Stimulated activated naive CD8-positive, alpha-beta T cell treated with anti-CD3 and anti-CD28 coated beads, Interleukin-15, amount 100 ng/mL, for 72 hours (primary cell): ENCODE measurements around the gene SUN3.

Experiments used
- ATAC-seq: fragments of 150-1000 bp; cut with Tn5 transposase; 2 replicates; pipeline ENCODE4 v1.10.0; 2021; ENCODE audit warnings: mild to moderate bottlenecking, moderate library complexity
- DNase-seq, 2 donors: peaks; one replicate each; pipeline ENCODE4 v3.0.0; 2021 to 2022
- H3K27ac Mint-ChIP-seq, 2 donors: one replicate each; pipeline ENCODE4 v1.8.0; 2022; ENCODE audit warnings: mild to moderate bottlenecking in 2 of 2, mixed read lengths in 2 of 2, moderate library complexity in 2 of 2
- H3K27me3 Mint-ChIP-seq: one replicate; pipeline ENCODE4 v1.8.0; 2022; ENCODE audit warnings: mixed read lengths
- H3K4me1 Mint-ChIP-seq: one replicate; pipeline ENCODE4 v1.8.0; 2022; ENCODE audit warnings: mild to moderate bottlenecking, mixed read lengths
- H3K4me3 Mint-ChIP-seq, 2 donors: one replicate each; pipeline ENCODE4 v1.8.0; 2022; ENCODE audit warnings: mild to moderate bottlenecking in 2 of 2, mixed read lengths in 2 of 2, moderate library complexity in 1 of 2
- H3K9me3 Mint-ChIP-seq, 2 donors: one replicate each; pipeline ENCODE4 v1.8.0; 2022; ENCODE audit warnings: mixed read lengths in 2 of 2

Gene SUN3, protein sequence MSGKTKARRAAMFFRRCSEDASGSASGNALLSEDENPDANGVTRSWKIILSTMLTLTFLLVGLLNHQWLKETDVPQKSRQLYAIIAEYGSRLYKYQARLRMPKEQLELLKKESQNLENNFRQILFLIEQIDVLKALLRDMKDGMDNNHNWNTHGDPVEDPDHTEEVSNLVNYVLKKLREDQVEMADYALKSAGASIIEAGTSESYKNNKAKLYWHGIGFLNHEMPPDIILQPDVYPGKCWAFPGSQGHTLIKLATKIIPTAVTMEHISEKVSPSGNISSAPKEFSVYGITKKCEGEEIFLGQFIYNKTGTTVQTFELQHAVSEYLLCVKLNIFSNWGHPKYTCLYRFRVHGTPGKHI

DNA sequence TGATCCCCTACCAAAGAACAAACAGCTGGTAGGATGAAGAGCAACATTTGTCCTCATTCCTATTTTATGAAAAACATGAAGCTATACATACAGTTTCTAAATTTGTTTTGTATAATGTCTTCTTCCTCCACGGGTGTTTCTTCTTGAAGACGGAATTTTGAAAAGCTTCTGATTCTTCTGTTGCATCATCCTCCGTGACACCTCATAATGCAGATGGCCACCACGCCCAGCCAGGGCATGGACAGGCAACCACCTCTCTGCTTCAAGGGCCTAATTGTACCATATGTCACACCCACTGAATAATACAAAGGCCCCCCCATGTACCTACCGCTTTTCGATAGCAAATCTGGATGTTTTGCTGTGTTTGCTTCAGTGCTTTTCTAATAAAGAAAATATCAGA lies at the start of gene SUN3:
Gene SUN3, minus strand, starts transcription at position 170 of the 400 bp plus-strand sequence. Its CDS starts 169 bp downstream, at position 1.
- ATAC-seq (no peak), DNase-seq (no peak)
- H3K27ac Mint-ChIP-seq, result no peak within 1 kb of the TSS
- H3K9me3 Mint-ChIP-seq, result peaks cover 0 to 13% of the 10 kb centered on the region in 2 donors
- no peak within 1 kb of the TSS for H3K4me3 Mint-ChIP-seq
- no peaks in the 10 kb centered on the region for H3K4me1 Mint-ChIP-seq
- peaks cover 22% of the 10 kb centered on the region for H3K27me3 Mint-ChIP-seq

DNA sequence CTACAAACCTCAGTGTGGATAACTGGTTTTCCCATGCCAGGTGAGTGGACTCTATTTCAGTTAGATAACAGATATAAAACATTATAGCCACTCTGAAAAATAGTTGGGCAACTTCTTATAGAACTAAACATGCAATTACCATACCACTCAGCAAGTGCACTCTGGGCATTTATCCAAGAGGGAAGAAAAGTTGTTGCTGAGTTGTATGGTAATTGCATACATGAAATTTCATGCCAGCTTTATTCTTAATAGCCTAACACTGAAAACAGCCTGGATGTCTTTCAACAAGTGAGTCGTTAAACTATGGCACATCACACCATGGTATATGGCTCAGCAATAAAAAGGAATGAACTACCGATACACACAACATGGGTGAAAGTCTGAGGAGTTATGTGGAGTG lies 49.6 kb upstream of the SUN3 start:
- no peaks in the 10 kb centered on the region for H3K27me3 Mint-ChIP-seq
- no peak overlapping the region for H3K4me3 Mint-ChIP-seq
- peaks cover 12% of the 10 kb centered on the region for H3K4me1 Mint-ChIP-seq
- no peak overlapping the region for H3K27ac Mint-ChIP-seq
- no peak for DNase-seq
- no peak for ATAC-seq
- H3K9me3 Mint-ChIP-seq, result no peaks in the 10 kb centered on the region

DNA sequence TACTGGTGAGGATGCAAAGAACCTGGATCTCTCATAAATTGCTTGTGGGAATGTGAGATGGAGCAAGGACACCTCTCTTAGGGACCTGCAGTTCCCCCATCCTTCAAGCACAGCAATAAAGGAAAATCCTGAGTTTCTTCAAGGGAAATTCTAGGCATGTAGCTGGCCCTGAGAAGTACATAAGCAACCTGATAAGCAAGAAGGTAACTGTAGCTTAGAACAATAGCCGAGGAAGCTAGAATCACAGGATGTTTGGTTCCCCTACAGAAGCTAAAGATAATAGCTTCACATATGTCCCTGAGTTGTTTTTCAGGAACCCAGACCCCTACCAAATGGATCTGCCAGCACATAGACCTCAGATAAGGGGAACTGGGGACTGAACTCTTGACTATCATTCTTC lies 48.5 kb upstream of the SUN3 start:
- Mint-ChIP-seq H3K27me3 (no peaks in the 10 kb centered on the region), H3K9me3 (peaks cover 3 to 4% of the 10 kb centered on the region in 2 donors), H3K4me1 (peaks cover 2% of the 10 kb centered on the region), H3K4me3 (no peak overlapping the region), H3K27ac (no peak overlapping the region)
- ATAC-seq (no peak), DNase-seq (no peak)

DNA sequence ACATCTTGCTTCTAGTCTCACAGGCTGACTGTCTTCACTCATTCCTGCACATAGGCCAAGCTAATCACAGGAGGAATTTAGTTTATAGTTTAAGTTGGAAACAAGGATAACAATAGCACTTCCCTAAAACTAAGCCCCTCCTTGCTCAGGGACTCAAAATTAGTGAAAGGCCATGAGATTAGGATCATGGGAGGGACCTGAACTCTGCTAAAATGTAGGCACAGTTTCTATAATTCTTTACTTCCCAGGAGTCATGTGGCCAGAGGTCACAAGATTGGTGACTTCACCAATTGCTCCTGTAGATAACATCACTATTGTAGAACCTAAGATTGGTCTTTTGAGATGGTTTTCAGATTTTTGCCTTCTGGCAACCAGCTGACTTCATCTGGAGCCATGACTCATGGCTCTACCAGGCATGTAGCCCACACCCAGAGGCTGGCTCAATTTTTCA lies 45.3 kb upstream of the SUN3 start:
- Mint-ChIP-seq H3K27ac (no peak overlapping the region), H3K4me1 (no peaks in the 10 kb centered on the region), H3K4me3 (no peak overlapping the region), H3K27me3 (no peaks in the 10 kb centered on the region), H3K9me3 (peaks cover 10 to 16% of the 10 kb centered on the region in 2 donors)
- ATAC-seq (no peak), DNase-seq (no peak)

DNA sequence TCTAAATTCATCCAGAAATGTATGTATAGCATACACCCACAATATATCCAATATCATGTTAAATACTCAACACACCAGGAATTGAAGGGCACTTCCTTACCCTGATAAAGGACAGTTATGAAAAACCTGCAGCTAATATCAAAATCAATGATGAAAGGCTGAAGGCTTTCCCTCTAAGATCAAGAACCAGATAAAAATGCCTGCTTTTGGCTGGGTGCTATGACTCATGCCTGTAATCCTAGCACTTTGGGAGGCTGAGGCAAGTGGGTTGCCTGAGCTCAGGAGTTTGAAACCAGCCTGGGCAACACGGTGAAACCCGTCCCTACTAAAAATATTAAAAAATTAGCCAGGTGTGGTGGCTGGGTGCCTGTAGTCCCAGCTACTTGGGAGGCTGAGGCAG lies 38.6 kb upstream of the SUN3 start:
- H3K27ac Mint-ChIP-seq, result no peak overlapping the region
- H3K4me1 Mint-ChIP-seq, result no peaks in the 10 kb centered on the region
- H3K27me3 Mint-ChIP-seq, result no peaks in the 10 kb centered on the region
- ATAC-seq (no peak), DNase-seq (no peak)
- H3K4me3 Mint-ChIP-seq, result no peak overlapping the region
- H3K9me3 Mint-ChIP-seq, result peaks cover 7 to 24% of the 10 kb centered on the region in 2 donors

DNA sequence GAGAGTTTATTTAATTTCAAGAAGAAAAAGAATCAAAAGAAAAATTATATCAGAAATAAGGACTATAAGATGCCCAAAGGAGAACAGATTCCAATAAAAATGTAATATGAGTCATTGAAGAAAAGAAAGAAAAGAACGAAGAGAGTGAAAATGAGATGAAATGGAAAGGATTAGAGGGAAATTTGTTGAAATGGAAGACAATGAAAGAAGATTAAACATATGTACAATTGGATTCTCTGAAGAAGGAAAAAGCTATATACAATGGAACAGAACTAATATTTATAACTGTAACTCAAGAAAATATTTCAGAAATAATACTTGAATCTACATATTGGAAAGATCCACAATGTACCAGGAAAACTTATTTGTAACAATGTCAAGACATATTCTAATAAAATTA lies 35.1 kb upstream of the SUN3 start:
- peaks cover 0 to 11% of the 10 kb centered on the region in 2 donors for H3K9me3 Mint-ChIP-seq
- DNase-seq, result no peak
- H3K27me3 Mint-ChIP-seq, result peaks cover 7% of the 10 kb centered on the region
- no peak for ATAC-seq
- no peak overlapping the region for H3K4me3 Mint-ChIP-seq
- no peak overlapping the region for H3K27ac Mint-ChIP-seq
- H3K4me1 Mint-ChIP-seq, result peaks cover 4% of the 10 kb centered on the region

DNA sequence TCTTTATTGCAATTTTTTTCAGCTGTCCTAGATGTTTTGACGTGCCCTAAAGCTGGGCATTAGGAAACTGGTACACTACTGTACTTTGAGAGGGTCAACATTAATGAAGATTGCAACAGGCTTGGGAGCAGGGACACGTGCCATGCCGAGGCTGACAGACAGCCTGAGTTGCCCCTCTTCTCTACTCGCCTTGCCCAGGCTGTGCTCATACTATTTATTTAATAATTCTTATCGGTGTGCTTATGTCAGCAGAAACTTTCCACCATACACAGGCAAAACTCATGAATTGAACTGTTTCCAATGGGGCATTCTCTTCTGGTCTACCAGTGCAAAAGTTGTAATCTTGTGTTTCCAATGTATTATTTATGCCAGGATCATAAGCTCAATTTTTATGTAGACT lies 30.8 kb upstream of the SUN3 start:
- DNase-seq, result no peak
- no peak for ATAC-seq
- Mint-ChIP-seq H3K4me3 (no peak overlapping the region), H3K27me3 (peaks cover 7% of the 10 kb centered on the region), H3K9me3 (peaks cover 6 to 17% of the 10 kb centered on the region in 2 donors), H3K4me1 (peaks cover 5% of the 10 kb centered on the region), H3K27ac (no peak overlapping the region)

DNA sequence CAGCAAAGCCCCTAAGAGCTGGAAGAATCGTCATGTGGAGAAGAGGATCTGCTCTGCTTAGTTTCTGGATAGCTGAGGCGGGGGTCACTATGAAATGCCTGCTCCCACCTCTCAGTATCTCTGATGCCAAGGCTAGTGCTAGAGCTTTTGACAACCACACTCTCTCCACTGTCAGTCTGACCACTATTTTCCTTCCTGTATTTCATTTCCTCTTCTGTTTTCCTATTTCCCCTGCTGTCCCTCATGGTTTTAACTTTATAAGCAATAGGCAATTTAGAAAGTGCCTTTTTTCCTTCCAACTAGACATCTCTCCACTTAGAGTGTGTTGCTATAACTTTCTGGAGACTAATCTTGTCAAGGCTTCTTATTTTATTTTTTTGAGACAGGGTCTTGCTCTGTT lies 30.1 kb upstream of the SUN3 start:
- no peak overlapping the region for H3K27ac Mint-ChIP-seq
- DNase-seq (no peak), ATAC-seq (no peak)
- peaks cover 6 to 17% of the 10 kb centered on the region in 2 donors for H3K9me3 Mint-ChIP-seq
- H3K4me3 Mint-ChIP-seq, result no peak overlapping the region
- peaks cover 5% of the 10 kb centered on the region for H3K4me1 Mint-ChIP-seq
- peaks cover 7% of the 10 kb centered on the region for H3K27me3 Mint-ChIP-seq

DNA sequence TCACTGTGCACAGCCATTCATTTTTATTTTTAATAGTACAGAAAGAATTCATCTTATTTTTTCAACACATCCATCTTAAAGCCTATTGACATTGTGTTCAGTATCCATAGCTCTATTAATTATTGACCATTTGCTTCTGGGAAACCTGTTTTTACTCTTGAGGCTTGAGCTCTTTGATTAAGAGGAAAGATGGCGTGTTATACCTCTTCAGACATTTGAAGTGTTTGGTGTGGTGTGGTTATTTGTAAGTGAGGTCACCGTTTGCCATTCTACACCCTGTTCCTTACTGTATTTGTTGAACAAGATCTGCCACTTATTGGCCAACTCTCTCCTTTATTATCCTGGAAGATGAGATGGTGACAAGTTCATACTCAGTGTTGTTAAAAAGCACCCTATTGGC lies 24.8 kb upstream of the SUN3 start:
- H3K9me3 Mint-ChIP-seq, result peaks cover 6% of the 10 kb centered on the region in 2 donors
- no peaks in the 10 kb centered on the region for H3K27me3 Mint-ChIP-seq
- ATAC-seq (no peak), DNase-seq (no peak)
- no peak overlapping the region for H3K27ac Mint-ChIP-seq
- H3K4me1 Mint-ChIP-seq, result peaks cover 5% of the 10 kb centered on the region
- no peak overlapping the region for H3K4me3 Mint-ChIP-seq

DNA sequence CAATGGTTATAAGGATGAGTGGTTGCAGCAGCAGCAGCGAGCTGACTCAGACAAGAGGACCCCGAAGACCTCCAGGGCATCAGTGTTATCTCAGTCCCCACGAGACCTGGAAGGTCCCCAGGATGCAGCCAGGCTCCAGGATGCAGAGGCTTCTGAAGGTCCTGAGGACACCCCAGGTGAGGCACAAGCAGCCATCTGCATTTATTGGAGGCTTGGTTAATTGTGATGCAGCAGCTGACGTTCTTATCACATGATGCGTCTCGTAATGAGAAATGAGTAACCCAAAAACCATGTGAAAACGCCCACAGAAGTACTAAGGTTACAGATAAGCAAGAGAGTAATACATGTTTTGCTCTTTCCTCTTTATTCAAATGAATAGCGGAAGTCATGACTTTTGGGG lies 23.8 kb upstream of the SUN3 start:
- Mint-ChIP-seq H3K27me3 (no peaks in the 10 kb centered on the region), H3K27ac (no peak overlapping the region), H3K4me3 (no peak overlapping the region), H3K4me1 (peaks cover 5% of the 10 kb centered on the region), H3K9me3 (peaks cover 0 to 6% of the 10 kb centered on the region in 2 donors)
- no peak for DNase-seq
- ATAC-seq, result no peak

DNA sequence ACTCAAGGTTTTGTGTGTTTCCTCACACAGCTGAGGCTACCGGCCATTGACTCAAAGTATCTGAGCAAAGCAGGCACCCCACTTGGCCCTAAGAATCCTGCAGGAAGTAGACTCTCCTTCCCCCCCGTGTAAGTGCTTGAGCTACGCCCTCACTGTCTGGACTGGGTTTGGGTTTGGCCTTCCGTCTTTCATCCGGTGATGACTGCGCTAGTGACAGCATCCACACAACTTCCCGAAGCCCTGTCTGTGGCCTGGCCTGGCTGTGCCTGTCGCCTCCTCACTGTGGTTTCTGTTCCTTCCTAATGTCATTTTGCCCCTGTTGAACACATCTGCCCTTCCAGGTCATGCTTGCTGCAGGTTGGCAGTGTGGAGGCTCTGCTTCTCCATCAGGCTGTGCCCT lies 20.9 kb upstream of the SUN3 start:
- ATAC-seq (no peak), DNase-seq (no peak)
- Mint-ChIP-seq H3K9me3 (peaks cover 0 to 5% of the 10 kb centered on the region in 2 donors), H3K4me3 (no peak overlapping the region), H3K27ac (peak overlapping the region in 1 of 2 donors; percentile 27), H3K27me3 (no peaks in the 10 kb centered on the region), H3K4me1 (peaks cover 23% of the 10 kb centered on the region)

DNA sequence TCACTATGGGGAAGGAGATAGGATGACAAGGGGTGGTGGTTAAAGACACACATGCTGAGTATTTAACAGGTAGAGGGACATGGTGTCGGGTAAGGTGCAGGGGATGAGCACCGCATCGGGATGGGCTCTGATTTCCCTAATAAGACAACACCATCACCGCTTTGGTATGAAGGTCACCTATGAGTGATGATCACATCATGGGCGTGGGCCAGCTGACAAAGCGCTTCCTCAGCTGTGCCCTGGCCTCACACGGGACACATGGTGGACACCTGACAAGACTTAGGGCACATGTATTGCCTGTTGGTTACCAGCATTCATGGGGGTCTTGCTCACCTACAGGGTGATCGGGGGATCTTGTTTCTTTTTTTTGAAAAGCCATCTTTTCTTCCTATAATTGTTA lies 19.2 kb upstream of the SUN3 start:
- peaks cover 29% of the 10 kb centered on the region for H3K4me1 Mint-ChIP-seq
- H3K4me3 Mint-ChIP-seq, result no peak overlapping the region

DNA sequence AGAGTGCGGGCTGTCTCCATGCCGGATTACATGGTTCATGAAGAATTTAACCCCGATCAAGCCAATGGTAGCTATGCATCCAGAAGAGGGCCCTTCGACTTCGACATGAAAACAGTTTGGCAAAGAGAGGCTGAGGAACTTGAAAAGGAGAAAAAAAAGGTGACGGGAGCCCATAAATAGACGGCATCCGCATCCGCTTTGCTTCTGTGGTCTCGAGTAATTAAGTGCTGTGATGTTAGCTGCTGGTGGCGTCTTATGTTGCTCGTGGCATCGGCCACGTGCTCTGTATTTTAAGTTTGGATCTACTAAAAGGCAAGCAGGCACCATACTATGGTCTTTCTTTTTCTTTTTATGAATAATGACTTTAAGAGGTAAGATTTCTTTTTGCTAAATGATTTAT lies 17.6 kb upstream of the SUN3 start:
- H3K27ac Mint-ChIP-seq, result no peak overlapping the region
- peaks cover 0 to 5% of the 10 kb centered on the region in 2 donors for H3K9me3 Mint-ChIP-seq
- H3K4me3 Mint-ChIP-seq, result no peak overlapping the region
- ATAC-seq (peak; percentile 64), DNase-seq (no peak)
- H3K27me3 Mint-ChIP-seq, result no peaks in the 10 kb centered on the region
- peaks cover 46% of the 10 kb centered on the region for H3K4me1 Mint-ChIP-seq

More for the DNA sequence above, 19.2 kb upstream of the SUN3 start:
- H3K9me3 Mint-ChIP-seq, result peaks cover 0 to 5% of the 10 kb centered on the region in 2 donors
- ATAC-seq, result no peak
- no peaks in the 10 kb centered on the region for H3K27me3 Mint-ChIP-seq
- no peak for DNase-seq
- no peak overlapping the region for H3K27ac Mint-ChIP-seq

DNA sequence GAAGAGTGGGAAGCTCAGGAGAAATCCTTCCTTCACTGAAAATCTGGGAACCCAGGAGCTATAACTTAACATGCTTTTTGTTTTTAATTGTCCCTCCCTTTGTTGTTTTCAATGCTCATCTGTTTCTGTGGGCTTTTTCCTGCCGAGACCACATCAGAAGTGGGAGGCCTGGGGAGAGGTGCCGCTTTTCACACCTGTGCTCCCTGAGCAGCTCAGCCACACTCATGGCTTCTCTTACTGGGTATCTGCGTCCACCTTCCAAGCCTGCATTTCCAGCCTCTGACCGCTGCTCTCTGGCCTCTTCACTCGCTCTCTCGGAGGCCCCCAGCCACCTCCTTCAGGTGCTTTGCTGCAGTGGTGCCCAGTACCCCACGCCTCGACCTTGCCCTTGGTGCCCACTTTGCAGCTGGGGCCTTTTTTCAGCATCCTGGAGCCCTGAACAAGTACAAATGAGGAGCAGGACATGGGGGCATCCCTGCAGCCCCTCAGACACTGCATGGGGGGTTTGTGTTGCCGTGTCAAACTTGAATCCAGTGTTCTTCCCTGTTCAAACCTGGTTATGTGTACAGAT lies 16.4 kb upstream of the SUN3 start:
- no peak for DNase-seq
- Mint-ChIP-seq H3K9me3 (peaks cover 0 to 5% of the 10 kb centered on the region in 2 donors), H3K4me1 (peaks cover 57% of the 10 kb centered on the region), H3K27ac (peak overlapping the region in 1 of 2 donors; percentile 7), H3K4me3 (peak overlapping the region in 1 of 2 donors; percentile 13), H3K27me3 (no peaks in the 10 kb centered on the region)
- no peak for ATAC-seq

DNA sequence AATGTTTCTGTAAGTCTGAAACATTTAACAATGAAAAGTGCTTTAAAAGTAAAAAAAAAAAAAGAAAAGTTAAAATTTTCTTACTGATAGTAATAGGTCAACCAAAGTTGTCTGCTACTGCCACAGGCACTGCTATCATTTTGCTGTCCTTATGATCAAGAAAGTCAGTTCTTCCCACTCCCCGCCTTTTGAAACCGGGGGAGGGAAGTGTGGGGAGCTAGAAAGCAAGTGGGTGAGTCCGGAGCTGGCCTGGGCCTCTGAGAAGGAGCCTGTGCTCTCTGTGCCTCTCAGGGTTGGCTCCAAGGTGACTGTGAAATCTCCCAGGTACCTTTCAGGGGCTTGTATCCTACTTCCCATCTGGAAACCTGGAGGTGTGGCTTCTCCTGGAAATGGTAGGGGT lies 13.7 kb upstream of the SUN3 start:
- H3K4me1 Mint-ChIP-seq, result peaks cover 56% of the 10 kb centered on the region
- H3K27ac Mint-ChIP-seq, result no peak overlapping the region
- peaks cover 0 to 5% of the 10 kb centered on the region in 2 donors for H3K9me3 Mint-ChIP-seq
- H3K27me3 Mint-ChIP-seq, result peaks cover 14% of the 10 kb centered on the region
- ATAC-seq, result no peak
- no peak for DNase-seq
- no peak overlapping the region for H3K4me3 Mint-ChIP-seq

DNA sequence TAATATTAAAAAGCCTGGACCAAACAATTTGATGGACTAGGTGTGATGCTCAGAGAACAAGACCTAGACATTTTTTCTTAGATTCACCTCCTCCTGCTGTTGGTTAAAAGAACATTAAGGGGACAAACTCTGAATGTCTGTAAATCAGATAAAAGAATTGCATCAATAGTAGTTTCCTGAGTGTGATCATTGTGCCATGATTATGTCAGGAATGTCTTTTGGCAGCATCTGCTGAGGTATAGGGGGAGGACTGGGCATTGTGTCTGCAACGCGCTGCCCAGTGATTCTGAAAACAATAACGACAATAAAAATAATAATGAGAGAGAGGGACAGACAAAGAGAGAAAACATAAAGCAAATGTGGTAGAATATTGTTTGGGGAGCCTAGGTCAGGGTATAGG lies 13.3 kb upstream of the SUN3 start:
- H3K4me3 Mint-ChIP-seq, result no peak overlapping the region
- DNase-seq, result no peak
- H3K27ac Mint-ChIP-seq, result peak overlapping the region in 1 of 2 donors; percentile 28
- peaks cover 0 to 5% of the 10 kb centered on the region in 2 donors for H3K9me3 Mint-ChIP-seq
- ATAC-seq, result no peak
- H3K4me1 Mint-ChIP-seq, result peaks cover 56% of the 10 kb centered on the region
- peaks cover 18% of the 10 kb centered on the region for H3K27me3 Mint-ChIP-seq
